Activated naive CD4-positive, alpha-beta T cell treated with anti-CD3 and anti-CD28 coated beads, Interleukin-2, amount 50 U/mL, for 24 hours (primary cell): ENCODE data around the gene TNFRSF12A.
A peak's percentile ranks its signal among the peaks of the same experiment; 100 is the strongest.

Experiments used
- H3K27ac Mint-ChIP-seq: one replicate; pipeline ENCODE4 v1.8.0; 2021; ENCODE audit warnings: mild to moderate bottlenecking, mixed read lengths
- H3K27me3 Mint-ChIP-seq: one replicate; pipeline ENCODE4 v1.8.0; 2021; ENCODE audit warnings: mixed read lengths
- H3K36me3 Mint-ChIP-seq: one replicate; pipeline ENCODE4 v1.8.0; 2021; ENCODE audit warnings: mixed read lengths
- H3K4me1 Mint-ChIP-seq: one replicate; pipeline ENCODE4 v1.8.0; 2021; ENCODE audit warnings: mixed read lengths
- H3K4me3 Mint-ChIP-seq: one replicate; pipeline ENCODE4 v1.8.0; 2021; ENCODE audit warnings: mild to moderate bottlenecking, mixed read lengths
- H3K9me3 Mint-ChIP-seq: one replicate; pipeline ENCODE4 v1.8.0; 2021; ENCODE audit warnings: mixed read lengths

TNFRSF12A gene

DNA sequence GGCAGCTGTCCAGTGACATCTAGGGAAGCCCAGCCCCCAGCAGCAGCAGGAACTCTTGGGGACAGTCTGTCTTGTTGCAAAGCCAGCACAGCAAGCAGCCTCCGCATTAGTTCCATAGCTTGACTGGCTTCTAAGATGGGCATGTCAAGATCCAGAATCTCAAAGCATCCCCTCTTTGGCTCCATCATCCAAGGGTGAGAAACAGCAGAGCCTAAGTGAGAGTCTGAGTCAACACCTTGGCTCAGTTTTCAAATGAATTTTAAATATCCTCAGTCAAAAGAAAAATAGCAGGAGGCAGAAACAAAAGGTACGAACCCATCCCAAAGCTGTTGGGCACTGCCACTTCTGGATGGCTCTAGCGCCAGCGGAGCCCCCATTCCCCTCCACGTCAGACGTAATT is 5.2 kb upstream of the TNFRSF12A start:
- no peaks in the 10 kb centered on the region for H3K36me3 Mint-ChIP-seq
- H3K9me3 Mint-ChIP-seq, result no peaks in the 10 kb centered on the region
- H3K27me3 Mint-ChIP-seq, result peaks cover 2% of the 10 kb centered on the region
- no peak overlapping the region for H3K27ac Mint-ChIP-seq
- peaks cover 7% of the 10 kb centered on the region for H3K4me1 Mint-ChIP-seq
- no peak overlapping the region for H3K4me3 Mint-ChIP-seq

GRCh38 chr16:3015865-3016521 is 4.2 kb upstream of the TNFRSF12A start:
- H3K27ac Mint-ChIP-seq, result no peak overlapping the region
- no peaks in the 10 kb centered on the region for H3K9me3 Mint-ChIP-seq
- peaks cover 12% of the 10 kb centered on the region for H3K4me1 Mint-ChIP-seq
- peaks cover 2% of the 10 kb centered on the region for H3K27me3 Mint-ChIP-seq
- no peak overlapping the region for H3K4me3 Mint-ChIP-seq
- H3K36me3 Mint-ChIP-seq, result no peaks in the 10 kb centered on the region

GRCh38 chr16:3017344-3017743 is 2.8 kb upstream of the TNFRSF12A start:
- peaks cover 25% of the 10 kb centered on the region for H3K4me1 Mint-ChIP-seq
- no peaks in the 10 kb centered on the region for H3K36me3 Mint-ChIP-seq
- peaks cover 2% of the 10 kb centered on the region for H3K27me3 Mint-ChIP-seq
- H3K27ac Mint-ChIP-seq, result no peak overlapping the region
- no peaks in the 10 kb centered on the region for H3K9me3 Mint-ChIP-seq
- no peak overlapping the region for H3K4me3 Mint-ChIP-seq

GRCh38 chr16:3017794-3018506 is 2.2 kb upstream of the TNFRSF12A start, which contains the start of gene CLDN6:
Gene CLDN6 (minus strand): TSS chr16:3018183. CDS start chr16:3016021, 2,162 bp downstream.
- Mint-ChIP-seq H3K36me3 (no peaks in the 10 kb centered on the region), H3K4me3 (peak within 1 kb of the TSS; percentile 19), H3K9me3 (no peaks in the 10 kb centered on the region), H3K4me1 (peaks cover 31% of the 10 kb centered on the region), H3K27me3 (peaks cover 2% of the 10 kb centered on the region), H3K27ac (no peak within 1 kb of the TSS)

- peaks cover 3% of the 10 kb centered on the region for H3K36me3 Mint-ChIP-seq
- peak overlapping the region; percentile 77 for H3K27ac Mint-ChIP-seq
- H3K27me3 Mint-ChIP-seq, result peaks cover 2% of the 10 kb centered on the region
- H3K4me1 Mint-ChIP-seq, result peaks cover 42% of the 10 kb centered on the region
- H3K4me3 Mint-ChIP-seq, result peak overlapping the region; percentile 91
- H3K9me3 Mint-ChIP-seq, result no peaks in the 10 kb centered on the region
Observed at GRCh38 chr16:3019594-3020246, 448 bp upstream of the TNFRSF12A start.

GRCh38 chr16:3020604-3021448 is 658 bp downstream of the TNFRSF12A start:
- Mint-ChIP-seq H3K4me1 (peaks cover 47% of the 10 kb centered on the region), H3K27ac (peak overlapping the region; percentile 93), H3K4me3 (peak overlapping the region; percentile 97), H3K36me3 (peaks cover 3% of the 10 kb centered on the region), H3K27me3 (peaks cover 2% of the 10 kb centered on the region), H3K9me3 (no peaks in the 10 kb centered on the region)

DNA sequence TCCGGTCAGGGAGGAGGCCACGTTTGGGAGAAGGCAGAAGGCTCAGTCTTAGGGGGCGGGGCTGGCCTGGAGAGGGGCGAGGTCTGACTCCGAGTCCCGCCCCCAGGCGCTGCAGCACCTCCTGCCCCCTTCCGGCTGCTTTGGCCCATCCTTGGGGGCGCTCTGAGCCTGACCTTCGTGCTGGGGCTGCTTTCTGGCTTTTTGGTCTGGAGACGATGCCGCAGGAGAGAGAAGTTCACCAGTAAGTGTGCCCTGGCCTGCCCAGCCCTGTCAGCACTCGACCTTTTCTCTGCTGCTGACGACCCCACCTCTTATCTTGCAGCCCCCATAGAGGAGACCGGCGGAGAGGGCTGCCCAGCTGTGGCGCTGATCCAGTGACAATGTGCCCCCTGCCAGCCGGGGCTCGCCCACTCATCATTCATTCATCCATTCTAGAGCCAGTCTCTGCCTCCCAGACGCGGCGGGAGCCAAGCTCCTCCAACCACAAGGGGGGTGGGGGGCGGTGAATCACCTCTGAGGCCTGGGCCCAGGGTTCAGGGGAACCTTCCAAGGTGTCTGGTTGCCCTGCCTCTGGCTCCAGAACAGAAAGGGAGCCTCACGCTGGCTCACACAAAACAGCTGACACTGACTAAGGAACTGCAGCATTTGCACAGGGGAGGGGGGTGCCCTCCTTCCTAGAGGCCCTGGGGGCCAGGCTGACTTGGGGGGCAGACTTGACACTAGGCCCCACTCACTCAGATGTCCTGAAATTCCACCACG is 1.5 kb downstream of the TNFRSF12A start:
- no peaks in the 10 kb centered on the region for H3K9me3 Mint-ChIP-seq
- H3K4me1 Mint-ChIP-seq, result peaks cover 47% of the 10 kb centered on the region
- H3K27me3 Mint-ChIP-seq, result no peaks in the 10 kb centered on the region
- H3K27ac Mint-ChIP-seq, result peak overlapping the region; percentile 93
- H3K4me3 Mint-ChIP-seq, result peak overlapping the region; percentile 97
- H3K36me3 Mint-ChIP-seq, result peaks cover 3% of the 10 kb centered on the region

GRCh38 chr16:3022208-3022683 is 2.1 kb downstream of the TNFRSF12A start:
- Mint-ChIP-seq H3K27ac (peak overlapping the region; percentile 93), H3K4me1 (peaks cover 47% of the 10 kb centered on the region), H3K36me3 (peaks cover 3% of the 10 kb centered on the region), H3K4me3 (peak overlapping the region; percentile 97), H3K27me3 (no peaks in the 10 kb centered on the region), H3K9me3 (no peaks in the 10 kb centered on the region)

GRCh38 chr16:3022684-3023414 is 2.7 kb downstream of the TNFRSF12A start:
- peak overlapping the region; percentile 97 for H3K4me3 Mint-ChIP-seq
- H3K27ac Mint-ChIP-seq, result peak overlapping the region; percentile 93
- peaks cover 3% of the 10 kb centered on the region for H3K36me3 Mint-ChIP-seq
- no peaks in the 10 kb centered on the region for H3K27me3 Mint-ChIP-seq
- H3K9me3 Mint-ChIP-seq, result no peaks in the 10 kb centered on the region
- H3K4me1 Mint-ChIP-seq, result peaks cover 47% of the 10 kb centered on the region

- Mint-ChIP-seq H3K4me1 (peaks cover 47% of the 10 kb centered on the region), H3K27me3 (no peaks in the 10 kb centered on the region), H3K4me3 (peak overlapping the region; percentile 97), H3K36me3 (peaks cover 3% of the 10 kb centered on the region), H3K27ac (peak overlapping the region; percentile 98), H3K9me3 (no peaks in the 10 kb centered on the region)
Observed at GRCh38 chr16:3023415-3023668, 3.2 kb downstream of the TNFRSF12A start.

- Mint-ChIP-seq H3K9me3 (no peaks in the 10 kb centered on the region), H3K36me3 (peaks cover 3% of the 10 kb centered on the region), H3K4me3 (peak within 1 kb of the TSS; percentile 97), H3K27me3 (peaks cover under 1% of the 10 kb centered on the region), H3K27ac (peak within 1 kb of the TSS; percentile 98), H3K4me1 (peaks cover 49% of the 10 kb centered on the region)
Observed at GRCh38 chr16:3023669-3024478, 3.7 kb downstream of the TNFRSF12A start, which contains the start of the genes HCFC1R1 and THOC6. Gene HCFC1R1 (minus strand): TSS chr16:3023942. CDS start chr16:3023941, 1 bp downstream. Gene THOC6 (plus strand): TSS chr16:3024035. CDS start chr16:3024327, 292 bp downstream.

- H3K9me3 Mint-ChIP-seq, result no peaks in the 10 kb centered on the region
- H3K4me3 Mint-ChIP-seq, result peak overlapping the region; percentile 55
- peaks cover 9% of the 10 kb centered on the region for H3K27me3 Mint-ChIP-seq
- H3K36me3 Mint-ChIP-seq, result peaks cover 3% of the 10 kb centered on the region
- H3K27ac Mint-ChIP-seq, result no peak overlapping the region
- H3K4me1 Mint-ChIP-seq, result peaks cover 51% of the 10 kb centered on the region
Observed at GRCh38 chr16:3025032-3026002, 5.1 kb downstream of the TNFRSF12A start.
